Activated CD4-positive, alpha-beta T cell treated with anti-CD3 and anti-CD28 coated beads for 4 hours (primary cell): ENCODE measurements around the gene GPC5.
"Not testable (repeated sequence)": the region's sequence is repeated elsewhere in the genome, so short reads cannot be mapped to it uniquely, and the experiment has no call there.

Experiments
- DNase-seq, 2 donors: peaks; one replicate each; pipeline ENCODE4 v3.0.0-alpha.2; 2020

Gene GPC5

GRCh38 chr13:91369441-91369831, 29.0 kb upstream of the GPC5 start:
- DNase-seq: no peak

GRCh38 chr13:91370501-91370900, 27.9 kb upstream of the GPC5 start:
- no peak for DNase-seq

GRCh38 chr13:91372911-91373310, 25.5 kb upstream of the GPC5 start:
- no peak for DNase-seq

GRCh38 chr13:91375116-91375729, 23.2 kb upstream of the GPC5 start:
- no peak for DNase-seq

GRCh38 chr13:91381371-91381770, 17.1 kb upstream of the GPC5 start:
- DNase-seq: no peak

- no peak for DNase-seq
Observed at GRCh38 chr13:91383836-91384235, 14.6 kb upstream of the GPC5 start.

- no peak for DNase-seq
Observed at GRCh38 chr13:91384896-91385295, 13.5 kb upstream of the GPC5 start.

GRCh38 chr13:91389186-91389585, 9.2 kb upstream of the GPC5 start:
- DNase-seq: no peak

GRCh38 chr13:91397595-91397994, 826 bp upstream of the GPC5 start:
- no peak for DNase-seq

GRCh38 chr13:91399189-91400062, 1.0 kb downstream of the GPC5 start:
- DNase-seq: no peak

- DNase-seq: no peak
Observed at GRCh38 chr13:91400063-91400399, 1.6 kb downstream of the GPC5 start.

GRCh38 chr13:91400671-91401070, 2.2 kb downstream of the GPC5 start:
- no peak for DNase-seq

GRCh38 chr13:91401920-91402319, 3.5 kb downstream of the GPC5 start:
- no peak for DNase-seq

GRCh38 chr13:91405240-91405639, 6.8 kb downstream of the GPC5 start:
- DNase-seq: no peak

GRCh38 chr13:91406619-91407018, 8.2 kb downstream of the GPC5 start:
- peak; percentile 10 to 13 for DNase-seq

- no peak for DNase-seq
Observed at GRCh38 chr13:91408971-91409370, 10.6 kb downstream of the GPC5 start.

GRCh38 chr13:91416579-91416978, 18.2 kb downstream of the GPC5 start:
- DNase-seq: not testable (repeated sequence)

GRCh38 chr13:91417660-91418325, 19.4 kb downstream of the GPC5 start:
- no peak for DNase-seq

- DNase-seq: no peak
Observed at GRCh38 chr13:91426913-91427312, 28.5 kb downstream of the GPC5 start.

GRCh38 chr13:91438674-91439073, 40.3 kb downstream of the GPC5 start:
- not testable (repeated sequence) for DNase-seq

GRCh38 chr13:91450913-91451312, 52.5 kb downstream of the GPC5 start:
- no peak for DNase-seq

GRCh38 chr13:91454666-91455065, 56.2 kb downstream of the GPC5 start:
- no peak for DNase-seq

- no peak for DNase-seq
Observed at GRCh38 chr13:91456837-91457236, 58.4 kb downstream of the GPC5 start.

GRCh38 chr13:91459485-91459884, 61.1 kb downstream of the GPC5 start:
- DNase-seq: no peak
